GM18499 (cell line): ENCODE data around the gene HRH1.
"Not testable (repeated sequence)": the region's sequence is repeated elsewhere in the genome, so short reads cannot be mapped to it uniquely, and the experiment has no call there.

Experiments used
- ATAC-seq: cut with Tn5 transposase; IDR thresholded peaks from one replicate; pipeline ENCODE4 v1.9.1; 2021; ENCODE audit warnings: moderate number of reproducible peaks; ENCODE audit not compliant: insufficient read depth, unreplicated experiment

The HRH1 gene

DNA sequence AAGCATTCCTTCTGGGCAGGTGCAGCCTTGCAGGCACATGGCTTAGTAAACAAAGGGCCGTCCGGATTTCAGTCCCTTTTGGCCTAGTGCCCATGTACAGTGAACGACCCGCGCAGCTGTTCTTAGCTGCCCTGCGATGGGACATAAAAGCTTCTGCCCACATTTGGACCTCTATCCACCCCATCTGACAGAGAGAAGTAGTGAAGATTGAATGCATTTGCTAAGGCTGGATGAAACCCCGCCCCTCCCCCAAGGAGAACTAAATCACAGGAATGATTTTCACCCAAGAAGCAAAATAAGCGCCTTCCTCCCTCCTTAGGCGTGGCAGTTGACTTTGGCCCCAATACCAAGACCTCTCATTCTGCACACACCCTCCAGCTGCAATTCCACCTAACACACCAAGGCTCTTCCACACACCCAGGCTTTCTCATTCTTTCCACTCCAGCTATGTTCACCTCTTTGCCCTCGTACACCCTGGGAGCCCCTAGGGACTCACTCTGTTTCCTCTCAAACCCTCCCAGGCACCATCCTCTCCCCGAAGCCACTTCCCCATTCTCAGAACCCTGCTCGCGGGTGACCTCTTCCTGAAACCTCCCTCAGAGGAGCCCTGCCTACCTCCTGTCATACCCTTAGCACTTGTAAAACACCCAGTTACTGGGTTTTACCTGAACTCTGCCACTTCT is 14.1 kb upstream of the HRH1 start:
- peak; percentile 87 for ATAC-seq

GRCh38 chr3:11140713-11141104 is 13.6 kb upstream of the HRH1 start:
- ATAC-seq = peak; percentile 10

- ATAC-seq = no peak
These were observed 10.8 kb upstream of the HRH1 start for GRCh38 chr3:11143476-11143875.

- ATAC-seq = no peak
These were observed 9.3 kb upstream of the HRH1 start for GRCh38 chr3:11144996-11145395.

GRCh38 chr3:11145888-11146287 is 8.4 kb upstream of the HRH1 start:
- no peak for ATAC-seq

GRCh38 chr3:11146773-11147660 is 7.3 kb upstream of the HRH1 start:
- no peak for ATAC-seq

- no peak for ATAC-seq
These were observed 4.0 kb upstream of the HRH1 start for GRCh38 chr3:11150256-11150655.

GRCh38 chr3:11152301-11152700 is 2.0 kb upstream of the HRH1 start:
- no peak for ATAC-seq

DNA sequence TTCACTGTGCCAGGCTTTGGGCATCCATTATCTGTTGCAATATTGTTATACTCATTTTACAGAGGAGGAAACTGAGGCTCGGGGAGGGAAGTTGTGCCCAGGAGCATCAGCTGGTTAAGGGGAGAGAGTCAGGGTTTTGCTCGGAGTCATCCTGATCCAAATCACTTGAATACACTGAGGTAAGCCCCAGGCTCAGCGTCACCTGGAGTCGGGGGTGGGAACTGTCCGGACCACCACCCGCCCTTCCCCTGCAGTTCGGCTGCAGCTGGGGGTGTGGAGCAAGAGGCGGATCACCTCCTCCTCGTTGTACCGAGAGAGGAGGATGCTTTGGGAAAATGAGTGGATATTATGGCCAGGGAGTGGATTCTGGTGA is 646 bp downstream of the HRH1 start:
- no peak for ATAC-seq

DNA sequence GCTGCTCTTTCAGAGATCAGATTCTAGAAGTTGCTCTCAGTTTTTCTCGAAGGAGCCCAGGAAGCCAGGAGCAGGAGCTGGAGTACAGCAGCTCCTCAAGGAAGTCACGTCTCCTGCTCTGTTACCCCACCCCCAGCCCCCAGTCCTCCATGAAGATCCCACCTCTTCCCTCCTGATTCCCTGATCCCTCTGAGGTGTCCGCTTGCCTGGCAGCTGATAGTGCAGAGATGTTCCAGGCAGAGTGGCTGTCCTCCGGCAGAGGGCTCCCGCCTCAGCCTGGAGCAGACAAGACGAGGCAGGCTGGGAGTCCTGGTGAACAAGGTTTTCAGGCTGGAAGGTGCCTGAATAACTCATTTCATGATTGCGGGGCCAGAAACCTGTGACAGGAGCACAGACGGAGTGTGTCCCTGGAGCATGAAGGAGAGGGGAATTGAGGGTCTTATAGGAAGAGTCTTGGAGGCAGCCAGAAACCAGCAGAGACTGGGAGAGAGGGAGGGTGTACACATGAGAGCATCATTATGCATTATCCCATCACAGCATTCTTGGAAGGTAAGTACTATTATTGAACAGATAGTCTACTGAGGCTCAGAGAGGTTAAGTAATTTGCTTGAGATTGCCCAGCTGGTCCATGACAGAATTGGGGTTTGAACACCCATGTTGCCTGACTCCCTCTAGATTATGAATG is 1.2 kb downstream of the HRH1 start:
- no peak for ATAC-seq

DNA sequence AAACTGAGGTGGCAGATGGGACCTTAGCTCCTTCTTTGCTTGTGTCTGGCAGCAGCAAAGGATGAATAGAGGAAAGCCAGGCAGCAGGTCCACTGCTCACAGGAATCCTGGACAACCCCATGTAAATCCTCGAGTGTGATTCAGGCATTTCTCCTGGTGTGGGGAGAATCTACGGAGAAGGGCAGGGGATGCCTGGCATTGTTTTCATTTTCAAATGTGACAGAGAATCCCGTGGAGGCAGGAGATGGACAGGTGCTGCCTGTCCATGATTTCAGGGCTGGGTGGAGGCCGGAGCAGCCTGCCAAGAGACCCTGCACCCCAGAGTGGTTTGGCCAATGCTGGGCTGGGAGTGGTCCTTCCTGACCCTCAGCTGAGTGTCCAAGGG is 1.7 kb downstream of the HRH1 start:
- ATAC-seq = no peak

- no peak for ATAC-seq
These were observed 3.1 kb downstream of the HRH1 start for GRCh38 chr3:11157421-11157820.

DNA sequence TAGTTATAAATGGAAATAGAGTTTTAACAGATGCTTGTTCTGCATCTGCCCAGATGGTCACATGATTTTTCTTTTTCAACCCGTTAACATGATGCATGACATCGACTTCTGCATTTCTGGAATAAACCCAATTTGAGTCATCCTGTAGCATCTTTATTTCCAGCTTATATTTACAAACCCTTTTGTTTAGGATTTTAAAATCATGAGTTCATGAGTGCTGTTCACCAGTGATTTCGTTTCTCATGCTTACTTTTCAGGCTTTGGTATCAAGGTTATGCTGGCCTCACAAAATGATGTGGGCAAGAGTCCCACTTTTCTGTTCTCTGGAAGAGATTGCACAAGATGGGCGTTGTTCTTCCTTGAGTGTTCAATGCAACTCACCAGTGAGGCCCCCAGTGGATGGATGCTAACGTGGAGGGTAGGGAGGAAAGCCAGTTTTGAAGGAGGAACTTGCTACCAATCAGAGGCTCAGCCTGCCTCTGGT is 5.2 kb downstream of the HRH1 start:
- ATAC-seq = no peak

GRCh38 chr3:11161666-11162065 is 7.4 kb downstream of the HRH1 start:
- ATAC-seq = no peak

- ATAC-seq = no peak
These were observed 8.4 kb downstream of the HRH1 start for GRCh38 chr3:11162401-11163345.

- no peak for ATAC-seq
These were observed 10.3 kb downstream of the HRH1 start for GRCh38 chr3:11164607-11165006.

GRCh38 chr3:11165476-11165875 is 11.2 kb downstream of the HRH1 start:
- no peak for ATAC-seq

DNA sequence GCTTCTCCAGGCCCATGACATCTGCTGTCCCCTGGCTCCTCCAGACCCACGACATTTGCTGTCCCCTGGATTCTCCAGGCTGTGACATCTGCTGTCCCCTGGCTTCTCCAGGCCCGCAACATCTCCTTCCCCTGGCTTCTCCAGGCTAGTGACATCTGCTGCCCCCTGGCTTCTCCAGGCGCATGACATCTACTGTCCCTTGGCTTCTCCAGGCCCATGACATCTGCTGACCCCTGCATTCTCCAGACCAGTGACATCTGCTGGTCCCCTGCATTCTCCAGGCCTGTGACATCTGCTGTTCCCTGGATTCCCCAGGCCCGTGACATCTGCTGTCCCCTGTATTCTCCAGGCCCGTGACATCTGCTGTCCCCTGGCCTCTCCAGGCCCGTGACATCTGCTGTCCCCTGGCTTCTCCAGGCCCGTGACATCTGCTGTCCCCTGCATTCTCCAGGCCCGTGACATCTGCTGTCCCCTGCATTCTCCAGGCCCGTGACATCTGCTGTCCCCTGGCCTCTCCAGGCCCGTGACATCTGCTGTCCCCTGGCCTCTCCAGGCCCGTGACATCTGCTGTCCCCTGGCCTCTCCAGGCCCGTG is 12.6 kb downstream of the HRH1 start:
- not testable (repeated sequence) for ATAC-seq

GRCh38 chr3:11167590-11167989 is 13.3 kb downstream of the HRH1 start:
- ATAC-seq = no peak

DNA sequence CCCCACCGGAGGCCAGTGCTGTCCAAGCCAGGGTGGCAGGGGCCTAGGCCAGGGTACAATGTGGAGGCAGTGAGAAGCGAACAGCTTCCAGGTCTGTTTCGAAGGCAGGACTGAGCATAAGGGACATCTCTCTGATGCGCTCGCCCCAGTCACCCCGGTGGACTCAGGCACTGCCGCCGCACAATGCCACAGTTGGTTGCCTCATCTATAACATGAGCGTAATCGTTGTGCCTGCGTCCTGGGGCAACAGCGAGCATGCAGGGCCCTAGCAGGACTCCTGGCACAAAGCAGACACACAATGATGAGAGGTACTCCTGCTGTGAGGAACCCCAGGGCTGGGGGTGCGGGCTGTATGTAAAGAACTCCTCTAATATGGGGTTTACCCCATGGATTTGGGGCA is 14.1 kb downstream of the HRH1 start:
- no peak for ATAC-seq
